CD4-positive, alpha-beta T cell treated with Interferon gamma for 1 hour (primary cell): Measurements from ENCODE around the gene PLA2G3.

Experiments used
- DNase-seq: peaks from one replicate; pipeline ENCODE4 v3.0.0-alpha.2; 2020

PLA2G3 gene

DNA sequence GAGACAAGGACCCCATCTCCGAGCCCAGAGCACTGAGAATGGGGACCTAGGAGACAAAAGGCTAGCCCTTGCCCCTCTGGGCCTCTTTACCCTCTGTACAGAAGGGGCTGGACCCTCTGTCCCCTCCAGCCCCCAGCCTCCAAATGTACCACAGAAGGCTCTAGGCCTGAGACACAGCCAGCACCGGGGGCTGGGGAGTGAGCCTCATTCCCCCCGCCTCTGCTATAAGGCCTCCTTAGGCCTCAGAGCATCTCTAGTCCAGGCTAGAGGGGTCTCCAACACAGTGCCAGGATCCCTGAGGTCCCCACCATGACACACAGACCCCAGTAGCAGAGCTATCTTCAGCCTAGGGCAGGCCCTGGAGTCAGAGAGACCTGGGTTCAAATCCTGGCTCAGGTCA lies 54.4 kb downstream of the PLA2G3 start:
- no peak for DNase-seq

DNA sequence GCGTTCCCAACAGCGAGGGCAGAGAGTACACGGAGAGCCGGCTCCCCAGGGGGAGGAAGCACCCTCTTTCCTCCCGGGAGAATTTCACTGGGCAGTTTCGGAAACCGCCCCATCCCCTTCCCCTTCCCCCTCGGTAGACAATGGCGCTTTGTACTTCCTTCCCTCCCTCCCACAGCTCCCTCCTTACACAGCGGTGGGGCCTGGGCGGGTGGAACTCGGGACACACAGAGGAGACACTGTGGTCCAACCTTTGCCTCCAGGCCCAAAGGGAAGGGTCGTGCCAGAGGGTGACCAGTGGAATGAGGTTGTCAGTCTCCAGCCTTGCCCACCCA lies 54.8 kb downstream of the PLA2G3 start:
- DNase-seq, result no peak

DNA sequence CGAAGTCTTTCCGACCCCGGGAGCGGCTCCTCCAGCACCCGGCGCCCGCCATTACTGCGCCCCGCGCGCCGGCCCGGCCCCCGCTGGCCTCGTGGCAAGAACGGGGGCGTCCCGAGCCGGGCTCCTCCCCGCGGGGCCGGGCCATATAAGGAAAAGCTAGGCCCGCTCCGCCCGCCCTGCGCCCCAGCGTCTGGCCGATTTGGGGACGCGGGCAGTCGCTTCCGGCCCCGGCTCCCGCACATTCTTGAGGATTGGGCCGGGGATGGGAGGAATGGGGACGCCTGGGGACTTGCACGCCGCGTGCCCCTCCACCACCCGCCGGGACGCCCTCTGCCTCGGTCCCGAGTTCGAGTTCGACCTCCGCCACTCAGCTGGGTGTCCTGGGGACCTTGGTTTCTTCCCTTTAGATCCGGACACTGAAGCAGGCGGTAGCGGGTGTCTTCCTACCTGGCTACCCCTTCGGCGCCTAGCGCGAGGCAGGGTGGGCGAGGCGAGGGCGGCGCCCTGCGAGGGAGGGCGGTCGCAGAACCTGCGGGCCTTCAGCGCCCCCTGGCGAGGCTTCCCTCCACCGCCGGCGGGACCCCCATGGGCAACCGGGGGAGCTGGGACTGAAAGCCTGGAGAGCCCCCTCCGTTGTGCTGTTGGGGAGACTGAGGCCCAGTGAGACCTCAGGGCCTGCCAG lies 55.4 kb downstream of the PLA2G3 start:
- peak; percentile 80 for DNase-seq
